Cardiac muscle cell (in vitro differentiated cells and primary cell): Measurements from ENCODE around the gene DRC1. TPM values are rescaled to one million over a fixed set of nuclear protein-coding genes. Genes with fewer than 3 reads are reported as not detected.

Source experiments
- DNase-seq, 2 donors: peaks; one replicate each; pipeline versions ENCODE4 v3.0.0 to v3.0.0-alpha.2; 2010 to 2017; ENCODE audit warnings: low read depth in 1 of 2, low spot score in 1 of 2
- H3K27ac ChIP-seq: fragments of 200-600 bp; sonication (generic); 2 replicates; pipeline ENCODE4 v1.5.1; 2016
- H3K27me3 ChIP-seq: fragments of 200-600 bp; sonication (generic); 2 replicates; pipeline ENCODE4 v1.6.0; 2016; ENCODE audit warnings: control low read depth
- H3K36me3 ChIP-seq: fragments of 200-600 bp; sonication (generic); 2 replicates; pipeline ENCODE4 v1.5.1; 2016; ENCODE audit warnings: control low read depth
- H3K4me1 ChIP-seq: fragments of 200-600 bp; sonication (generic); 2 replicates; pipeline ENCODE4 v1.8.1; 2017; ENCODE audit warnings: low read depth, mild to moderate bottlenecking, mixed run types
- H3K4me3 ChIP-seq: fragments of 200-600 bp; sonication (generic); 2 replicates; pipeline ENCODE4 v1.5.1; 2016; ENCODE audit warnings: mild to moderate bottlenecking
- H3K9me3 ChIP-seq: fragments of 200-600 bp; sonication (generic); 2 replicates; pipeline ENCODE4 v1.5.1; 2017; ENCODE audit warnings: low read depth, mild to moderate bottlenecking, control low read depth
- polyA plus RNA-seq: library from polyadenylated mRNA; unstranded; fragments of >200 nt; fragmentation: Nextera tagmentation; extraction: Ambion mirVana; gene quantifications from 2 replicates; pipeline ENCODE4 v1.2.1, GENCODE V29; 2016
- total RNA-seq: library from RNA; depleted of rRNA; stranded (reverse); fragments of >200 nt; gene quantifications from 2 replicates; pipeline ENCODE4 v1.2.3, GENCODE V29; 2016
- TF ChIP-seq, protein P1 (sequence below): IDR thresholded peaks from 2 replicates; pipeline ENCODE4 v1.5.1; 2012; ENCODE audit warnings: low read depth, mild to moderate bottlenecking, low read length

Gene DRC1
- total and polyA plus RNA-seq, 2 experiments from 2014 or later, result not detected

DNA sequence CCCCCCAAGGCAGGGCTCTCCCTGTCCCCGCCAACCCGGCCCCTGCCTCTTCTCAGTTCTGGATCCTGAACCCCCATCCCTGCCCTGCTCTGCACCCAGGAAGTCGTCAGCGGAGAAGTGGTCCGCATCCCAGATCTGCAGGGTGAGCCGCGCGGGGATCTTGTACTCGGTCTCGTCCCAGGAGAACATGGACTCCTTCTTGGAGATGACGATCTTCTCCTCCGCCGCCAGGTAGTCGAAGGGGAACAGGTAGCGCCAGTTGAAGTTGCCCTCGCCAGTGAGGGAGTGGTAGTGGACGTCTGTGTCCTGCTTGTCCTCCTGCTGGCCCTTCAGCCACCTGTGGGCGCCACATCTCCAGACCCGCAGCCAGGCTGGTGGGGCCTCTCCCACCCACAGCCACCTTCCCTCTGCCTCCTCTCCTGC is 59.9 kb downstream of the DRC1 start:
- no peak overlapping the region for H3K27ac ChIP-seq
- peaks cover 6% of the 10 kb centered on the region for H3K4me1 ChIP-seq
- no peak overlapping the region for H3K4me3 ChIP-seq
- TF ChIP-seq, protein P1, sequence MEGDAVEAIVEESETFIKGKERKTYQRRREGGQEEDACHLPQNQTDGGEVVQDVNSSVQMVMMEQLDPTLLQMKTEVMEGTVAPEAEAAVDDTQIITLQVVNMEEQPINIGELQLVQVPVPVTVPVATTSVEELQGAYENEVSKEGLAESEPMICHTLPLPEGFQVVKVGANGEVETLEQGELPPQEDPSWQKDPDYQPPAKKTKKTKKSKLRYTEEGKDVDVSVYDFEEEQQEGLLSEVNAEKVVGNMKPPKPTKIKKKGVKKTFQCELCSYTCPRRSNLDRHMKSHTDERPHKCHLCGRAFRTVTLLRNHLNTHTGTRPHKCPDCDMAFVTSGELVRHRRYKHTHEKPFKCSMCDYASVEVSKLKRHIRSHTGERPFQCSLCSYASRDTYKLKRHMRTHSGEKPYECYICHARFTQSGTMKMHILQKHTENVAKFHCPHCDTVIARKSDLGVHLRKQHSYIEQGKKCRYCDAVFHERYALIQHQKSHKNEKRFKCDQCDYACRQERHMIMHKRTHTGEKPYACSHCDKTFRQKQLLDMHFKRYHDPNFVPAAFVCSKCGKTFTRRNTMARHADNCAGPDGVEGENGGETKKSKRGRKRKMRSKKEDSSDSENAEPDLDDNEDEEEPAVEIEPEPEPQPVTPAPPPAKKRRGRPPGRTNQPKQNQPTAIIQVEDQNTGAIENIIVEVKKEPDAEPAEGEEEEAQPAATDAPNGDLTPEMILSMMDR, result no peak
- no peaks in the 10 kb centered on the region for H3K9me3 ChIP-seq
- DNase-seq, result no peak
- no peaks in the 10 kb centered on the region for H3K36me3 ChIP-seq
- H3K27me3 ChIP-seq, result no peaks in the 10 kb centered on the region

DNA sequence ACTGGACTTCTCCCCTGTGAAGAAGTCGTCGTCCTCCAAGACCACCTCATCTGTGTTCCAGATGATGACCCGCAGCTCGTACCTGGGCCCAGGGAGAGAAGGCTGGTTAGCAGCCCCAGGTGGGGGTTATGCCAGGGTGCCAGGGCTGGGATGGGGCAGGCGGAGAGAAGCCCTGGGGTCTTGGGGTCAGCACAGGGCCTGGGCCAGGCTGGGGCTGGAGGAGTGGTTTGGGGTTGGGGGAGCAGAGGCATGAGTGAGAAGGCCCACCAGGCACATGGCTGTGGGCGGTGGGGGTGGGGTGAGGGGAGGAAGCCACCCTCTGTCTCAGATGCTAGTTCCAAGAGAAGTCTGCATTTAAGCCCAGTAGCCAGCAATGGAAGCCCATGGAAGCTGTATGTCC is 60.4 kb downstream of the DRC1 start:
- Histone ChIP-seq H3K27me3 (no peaks in the 10 kb centered on the region), H3K27ac (no peak overlapping the region), H3K36me3 (no peaks in the 10 kb centered on the region), H3K9me3 (no peaks in the 10 kb centered on the region), H3K4me1 (peaks cover 6% of the 10 kb centered on the region), H3K4me3 (no peak overlapping the region)
- TF ChIP-seq, protein P1, result no peak
- DNase-seq, result no peak

DNA sequence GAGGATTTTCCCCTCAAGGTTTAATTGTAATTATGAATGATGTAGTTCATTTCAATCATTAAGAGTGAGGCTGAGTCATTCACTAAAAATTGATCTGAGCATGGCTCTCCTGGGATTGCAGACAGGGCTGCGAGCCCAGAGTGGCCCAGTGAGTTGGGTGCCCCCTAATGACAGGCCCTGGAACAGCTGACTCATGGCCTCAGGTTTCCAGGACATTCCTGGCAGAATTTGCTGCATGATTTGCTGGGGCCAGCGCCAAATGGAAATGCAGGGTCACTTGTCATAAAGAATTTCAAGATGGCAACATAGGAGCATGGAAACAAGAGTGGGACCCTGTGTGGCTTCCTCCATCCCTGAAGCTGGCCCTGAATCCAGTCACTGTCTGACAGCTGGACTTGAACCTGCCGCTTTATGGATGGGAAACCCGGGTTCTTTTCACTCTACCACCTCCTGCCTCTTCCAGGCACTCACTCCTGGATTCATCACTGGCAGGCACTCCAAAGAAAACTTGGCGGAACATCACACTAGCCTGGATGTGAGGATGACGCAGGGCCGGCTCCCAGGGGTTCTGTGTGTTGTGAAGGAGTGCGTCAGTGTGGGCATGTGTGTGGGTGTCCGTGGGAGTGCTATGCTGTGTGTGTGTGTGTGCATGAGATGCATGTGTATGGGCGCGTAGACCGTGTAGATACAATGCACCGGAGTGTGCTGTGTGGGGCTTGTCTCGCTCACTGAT is 61.0 kb downstream of the DRC1 start:
- Histone ChIP-seq H3K9me3 (no peaks in the 10 kb centered on the region), H3K27me3 (no peaks in the 10 kb centered on the region), H3K36me3 (no peaks in the 10 kb centered on the region), H3K27ac (no peak overlapping the region), H3K4me3 (no peak overlapping the region), H3K4me1 (no peaks in the 10 kb centered on the region)
- DNase-seq, result peak; percentile 59 to 68
- TF ChIP-seq, protein P1, result peak; percentile 74

DNA sequence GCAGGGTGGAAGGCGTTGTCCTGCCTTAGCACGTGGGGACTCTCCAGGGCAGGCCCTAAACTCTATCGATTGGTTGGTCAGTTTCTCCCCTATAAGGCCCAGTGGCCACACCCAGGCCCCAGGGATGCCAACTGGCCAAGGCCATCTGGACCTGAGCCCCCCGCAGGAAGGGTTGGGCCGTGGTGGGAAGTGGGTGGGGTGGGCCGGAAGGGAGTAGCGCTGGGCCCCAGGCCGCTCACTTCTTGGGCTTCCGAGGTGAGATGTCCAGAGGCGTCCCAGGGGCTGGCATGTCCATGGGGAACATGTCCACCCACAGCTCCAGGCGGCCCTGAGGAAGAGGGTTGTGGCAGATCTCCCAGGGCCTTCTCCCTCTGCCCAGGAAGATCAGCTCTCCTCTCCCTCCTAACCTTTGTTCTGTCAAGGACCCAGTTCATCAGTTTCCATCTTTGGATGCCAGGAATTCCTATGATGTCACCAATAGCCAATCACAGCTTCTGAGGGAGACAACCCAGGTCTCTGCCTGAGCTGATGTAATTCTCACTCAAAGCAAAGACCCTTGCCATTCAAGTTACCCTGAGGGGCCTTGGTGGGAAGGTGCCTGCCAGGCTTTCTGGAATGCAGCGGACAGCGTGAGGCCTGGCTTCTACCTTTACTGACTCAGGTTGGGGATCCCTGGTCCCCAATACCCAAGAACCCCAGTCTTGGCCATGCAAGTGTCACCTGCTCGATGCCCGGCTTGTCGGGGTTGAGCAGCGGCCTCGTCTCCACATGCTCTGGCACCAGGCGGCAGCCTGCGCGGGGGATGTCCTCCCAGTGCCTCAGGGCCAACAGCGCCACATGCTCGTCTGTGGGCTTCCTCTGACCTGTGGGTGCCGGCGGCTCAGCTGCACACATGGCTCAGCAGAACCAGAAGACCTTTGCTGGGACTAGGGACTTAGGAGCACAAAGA is 61.8 kb downstream of the DRC1 start:
- H3K4me3 ChIP-seq, result no peak overlapping the region
- no peaks in the 10 kb centered on the region for H3K27me3 ChIP-seq
- TF ChIP-seq, protein P1, result no peak
- DNase-seq, result no peak
- H3K27ac ChIP-seq, result no peak overlapping the region
- H3K9me3 ChIP-seq, result no peaks in the 10 kb centered on the region
- H3K36me3 ChIP-seq, result no peaks in the 10 kb centered on the region
- H3K4me1 ChIP-seq, result no peaks in the 10 kb centered on the region

DNA sequence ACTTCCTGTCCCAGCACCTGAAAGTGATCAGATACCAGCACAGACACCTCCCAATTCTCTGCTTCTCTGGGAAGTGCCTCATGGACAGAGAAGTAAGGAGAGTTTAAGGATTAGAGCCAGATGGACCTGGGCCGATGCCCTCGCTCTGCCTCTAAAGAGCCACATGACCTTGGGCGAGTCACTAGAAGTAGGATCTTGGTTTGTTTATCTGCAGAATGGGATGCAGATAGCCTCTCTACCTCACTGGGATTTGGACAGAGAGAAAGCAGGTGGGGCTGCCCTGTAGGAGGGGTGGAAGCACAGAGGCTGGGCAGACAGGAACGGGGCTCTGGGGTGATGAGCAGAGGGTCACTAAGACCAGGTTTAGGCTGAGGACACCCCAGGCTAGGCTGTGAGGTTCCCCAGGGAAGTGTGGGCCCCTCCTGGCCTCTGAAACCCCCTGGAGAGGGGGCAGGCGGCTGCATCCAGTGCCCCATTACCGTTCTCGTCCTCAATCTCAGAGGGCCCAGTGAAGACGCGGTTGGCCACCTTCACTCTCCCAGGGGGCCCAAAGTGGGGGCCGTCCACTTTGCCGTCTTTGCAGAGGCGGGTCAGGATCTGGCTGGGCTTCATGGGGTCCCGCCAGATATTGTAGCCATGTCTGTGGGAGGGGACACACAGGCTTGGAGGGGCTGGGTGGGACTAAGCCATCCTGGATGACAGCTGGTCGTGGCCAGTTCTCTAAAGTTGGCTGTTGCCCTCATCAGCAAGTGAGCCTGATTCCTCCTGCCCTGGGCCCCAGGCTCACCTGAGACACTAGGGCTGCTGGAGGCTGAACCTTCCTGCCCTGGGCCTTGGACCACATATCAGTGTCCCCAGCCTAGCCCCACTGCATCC is 62.9 kb downstream of the DRC1 start:
- no peaks in the 10 kb centered on the region for H3K9me3 ChIP-seq
- TF ChIP-seq, protein P1, result no peak
- H3K27ac ChIP-seq, result no peak overlapping the region
- H3K36me3 ChIP-seq, result no peaks in the 10 kb centered on the region
- no peaks in the 10 kb centered on the region for H3K27me3 ChIP-seq
- H3K4me1 ChIP-seq, result no peaks in the 10 kb centered on the region
- no peak overlapping the region for H3K4me3 ChIP-seq
- no peak for DNase-seq
